Left forelimb (tissue), 1 donor: ENCODE measurements around the gene NHLRC3.
"Not testable (repeated sequence)": the region's sequence is repeated elsewhere in the genome, so short reads cannot be mapped to it uniquely, and the experiment has no call there.

Experiments used
- DNase-seq: peaks from one replicate; pipeline ENCODE4 v3.0.0-alpha.2; 2018; ENCODE audit warnings: low spot score

The NHLRC3 gene

GRCh38 chr13:39044536-39044935 lies 6.3 kb downstream of the NHLRC3 start:
- DNase-seq = no peak

DNA sequence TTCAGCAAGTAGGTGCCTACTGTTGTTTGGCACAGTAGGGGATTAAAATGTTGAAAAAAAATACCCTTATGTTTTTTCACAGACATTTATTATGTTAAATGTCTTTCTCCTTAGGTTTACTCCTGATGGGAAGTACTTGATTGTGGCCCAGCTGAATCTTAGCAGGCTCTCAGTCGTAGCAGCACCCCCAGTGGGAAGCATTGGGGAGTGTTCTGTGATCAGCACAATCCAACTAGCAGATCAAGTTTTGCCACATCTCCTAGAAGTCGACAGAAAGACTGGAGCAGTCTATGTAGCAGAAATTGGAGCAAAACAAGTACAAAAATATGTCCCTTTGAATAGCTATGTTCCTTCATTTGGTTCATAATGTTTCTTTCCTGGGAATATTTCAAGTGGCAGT lies 9.3 kb downstream of the NHLRC3 start:
- DNase-seq = no peak

GRCh38 chr13:39048806-39049205 lies 10.6 kb downstream of the NHLRC3 start:
- DNase-seq = no peak

GRCh38 chr13:39049274-39049673 lies 11.0 kb downstream of the NHLRC3 start:
- DNase-seq = no peak

- DNase-seq = no peak
Observed at GRCh38 chr13:39051157-39051556, 12.9 kb downstream of the NHLRC3 start.

- DNase-seq = no peak
Observed at GRCh38 chr13:39052944-39053343, 14.7 kb downstream of the NHLRC3 start.

DNA sequence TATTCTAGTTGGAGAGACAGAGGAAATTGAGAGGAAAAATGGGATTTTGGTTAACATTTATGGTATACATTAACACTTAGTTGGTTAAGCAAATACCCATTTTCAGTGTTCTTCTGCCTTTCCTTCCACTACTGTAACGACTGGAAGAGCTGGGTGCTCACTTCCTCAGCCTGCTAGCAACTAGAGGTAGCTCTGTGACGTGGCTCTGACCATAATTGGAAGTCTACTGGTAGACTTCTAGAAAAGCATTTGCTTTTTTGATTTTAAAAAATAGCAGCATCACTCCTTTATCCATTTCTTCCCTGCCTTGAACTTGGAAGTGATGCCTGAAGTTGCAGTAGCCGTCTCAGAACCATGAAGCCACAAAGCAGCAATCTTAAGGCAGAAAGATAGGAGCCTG lies 15.9 kb downstream of the NHLRC3 start:
- no peak for DNase-seq

DNA sequence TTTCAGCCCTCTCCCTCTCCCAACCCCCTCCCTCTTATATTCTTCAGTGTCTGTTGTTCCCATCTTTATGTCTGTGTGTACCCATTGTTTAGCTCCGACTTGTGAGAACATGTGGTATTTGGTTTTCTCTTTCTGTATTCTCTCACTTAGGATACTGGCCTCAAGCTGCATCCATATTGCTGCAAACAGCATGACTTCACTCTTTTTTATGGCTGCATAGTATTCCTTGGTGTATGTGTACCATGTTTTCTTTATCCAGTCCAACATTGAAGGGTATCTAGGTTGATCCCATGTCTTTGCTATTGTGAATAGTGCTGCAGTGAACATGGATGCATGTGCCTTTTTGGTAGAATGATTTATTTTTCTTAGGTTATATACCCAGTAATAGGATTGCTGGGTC lies 17.8 kb downstream of the NHLRC3 start:
- DNase-seq = no peak

DNA sequence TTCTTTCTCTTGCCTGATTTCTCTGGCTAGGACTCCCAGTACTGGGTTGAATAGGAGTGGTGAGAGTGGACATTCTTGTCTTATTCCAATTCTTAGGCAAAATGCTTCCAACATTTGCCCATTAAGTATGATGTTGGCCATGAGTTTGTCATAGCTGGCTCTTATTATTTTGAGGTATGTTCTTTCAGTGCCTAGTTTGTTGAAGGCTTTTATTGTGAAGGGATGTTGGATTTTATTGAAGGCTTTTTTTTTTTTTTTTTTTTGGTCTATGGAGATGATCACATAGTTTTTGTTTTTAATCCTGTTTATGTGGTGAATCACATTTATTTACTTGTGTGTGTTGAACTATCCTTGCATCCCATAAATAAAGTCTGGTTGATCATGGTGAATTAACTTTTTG lies 19.8 kb downstream of the NHLRC3 start:
- no peak for DNase-seq

DNA sequence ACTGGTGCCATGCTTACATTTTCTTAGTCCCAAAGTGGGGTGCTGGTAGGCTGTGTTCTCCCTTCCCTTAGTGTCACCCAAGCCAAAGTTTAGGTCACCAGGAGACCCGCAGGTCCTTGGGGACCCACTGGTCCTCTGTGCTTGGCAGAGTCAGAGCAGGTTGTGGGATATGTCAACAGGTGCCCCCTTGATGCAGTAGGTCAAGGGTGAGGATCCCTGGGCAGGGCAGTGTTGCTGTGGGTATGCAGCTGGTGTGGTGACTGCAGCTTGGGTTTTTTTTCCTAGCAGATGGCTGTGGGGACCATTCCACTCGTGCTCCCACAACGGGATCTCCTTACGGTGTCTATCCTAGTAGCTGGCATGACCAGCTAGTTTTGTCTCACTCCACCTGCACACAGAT lies 23.7 kb downstream of the NHLRC3 start:
- no peak for DNase-seq

DNA sequence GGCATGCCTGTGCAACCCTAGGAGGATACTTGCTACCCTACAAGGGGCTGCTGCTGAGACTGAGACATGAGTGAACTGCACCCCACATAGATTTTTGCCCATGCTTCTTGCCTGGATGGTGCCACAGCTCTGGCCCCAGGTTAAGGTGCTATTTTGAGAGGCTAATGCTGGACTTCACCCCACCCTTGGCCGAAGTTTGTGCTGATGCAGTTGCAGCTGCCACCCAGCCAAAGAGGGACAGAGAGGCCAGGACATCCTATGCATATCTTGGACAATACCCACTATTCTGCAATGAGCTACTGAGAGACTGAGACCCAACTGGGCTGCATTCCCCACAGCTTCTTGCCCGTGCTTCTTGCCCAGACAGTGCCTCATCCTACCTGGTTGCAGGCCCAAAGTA lies 34.6 kb downstream of the NHLRC3 start:
- no peak for DNase-seq

DNA sequence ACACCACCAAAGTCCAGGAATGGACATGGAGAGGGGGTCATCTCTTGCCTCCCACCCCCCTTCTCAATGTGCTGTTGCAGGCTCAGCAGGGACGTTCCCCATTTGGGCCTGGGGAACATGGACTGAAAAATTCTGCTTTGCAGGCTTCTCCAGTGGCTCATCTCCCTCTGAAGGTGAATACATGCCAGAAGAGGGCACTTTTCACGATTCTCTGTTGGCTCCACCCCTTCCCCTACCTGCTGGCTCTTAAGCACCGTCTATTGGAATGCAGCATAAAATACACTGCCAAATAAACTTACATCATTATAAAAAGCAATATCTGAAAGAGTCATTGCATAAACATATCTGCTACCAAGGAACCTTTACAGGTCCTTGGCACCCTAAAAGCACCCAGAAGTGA lies 35.7 kb downstream of the NHLRC3 start:
- no peak for DNase-seq

DNA sequence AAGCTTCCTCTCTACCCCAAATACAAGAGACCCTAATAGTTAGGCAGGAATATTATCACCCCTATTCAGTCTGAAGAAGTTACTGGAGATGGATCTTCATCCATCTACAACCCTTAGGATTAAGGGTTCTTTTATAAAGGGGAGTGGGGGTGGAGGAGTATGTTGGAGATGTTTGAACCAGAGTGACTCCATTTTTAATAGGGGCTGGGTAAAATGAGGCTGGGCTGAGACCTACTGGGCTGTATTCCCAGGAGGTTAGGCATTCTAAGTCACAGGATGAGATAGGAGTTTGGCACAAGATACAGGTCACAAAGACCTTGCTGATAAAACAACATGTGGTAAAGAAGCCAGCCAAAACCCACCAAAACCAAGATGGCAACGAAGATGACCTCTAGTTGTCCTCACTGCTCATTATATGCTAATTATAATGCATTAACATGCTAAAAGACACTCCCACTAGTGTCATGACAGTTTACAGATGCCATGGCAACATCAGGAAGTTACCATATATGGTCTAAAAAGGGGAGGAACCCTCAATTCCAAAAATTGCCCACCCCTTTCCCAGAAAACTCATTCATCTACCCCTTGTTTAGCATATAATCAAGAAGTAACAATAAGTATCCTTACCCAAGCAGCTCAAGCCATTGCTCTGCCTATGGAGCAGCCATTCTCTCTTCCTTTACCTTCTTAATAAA lies 48.1 kb downstream of the NHLRC3 start:
- DNase-seq = not testable (repeated sequence)

DNA sequence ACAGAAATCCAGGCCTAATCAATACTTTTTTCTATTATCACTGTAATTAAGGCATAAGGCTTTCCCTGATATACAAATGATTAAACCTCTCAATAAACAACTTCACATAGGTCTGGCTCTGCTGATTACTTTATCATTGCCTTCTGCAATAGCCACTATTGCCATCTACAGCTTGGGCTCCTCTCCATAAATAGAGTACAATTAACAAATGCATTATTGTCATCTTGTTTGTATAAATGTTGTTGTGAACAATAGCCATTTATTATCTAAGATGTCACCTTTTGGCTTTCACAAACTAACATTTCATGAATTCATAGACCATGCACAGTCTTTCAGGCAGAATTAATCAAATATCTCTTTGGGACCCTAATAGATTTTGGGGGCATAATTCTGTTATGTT lies 53.3 kb downstream of the NHLRC3 start:
- DNase-seq = no peak

GRCh38 chr13:39095500-39095899 lies 57.2 kb downstream of the NHLRC3 start:
- no peak for DNase-seq

DNA sequence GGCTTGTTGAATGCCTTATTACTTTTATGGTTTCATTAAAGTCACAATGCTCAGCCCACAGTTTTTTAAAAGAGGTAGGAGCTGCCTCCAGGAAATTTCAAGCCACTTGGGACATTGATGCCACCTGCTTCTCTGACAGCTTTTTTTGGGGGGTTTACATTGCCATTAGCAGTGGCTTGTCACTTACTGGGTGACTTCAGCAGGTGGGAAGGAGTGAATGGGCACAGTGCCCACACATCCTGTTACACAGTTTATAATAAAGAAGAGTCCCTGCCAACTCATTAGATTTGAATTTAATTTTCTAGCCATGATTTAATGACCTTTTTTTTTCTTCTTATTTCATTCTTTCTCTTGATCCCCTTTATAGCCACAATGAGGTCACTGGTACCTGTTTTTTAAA lies 61.0 kb downstream of the NHLRC3 start:
- no peak for DNase-seq
